ENCODE data around the gene C6orf132. TPM values are rescaled to one million over a fixed set of nuclear protein-coding genes. Genes with fewer than 3 reads are reported as not detected.
A peak's percentile ranks its signal among the peaks of the same experiment; 100 is the strongest.

C6orf132 gene
- total and polyA plus RNA-seq, 9 of the 15 experiments (the other 6 are each of a cell fraction or from before 2014, with no cell fraction given): 0.06 to 0.35 (median 0.14) TPM

DNA sequence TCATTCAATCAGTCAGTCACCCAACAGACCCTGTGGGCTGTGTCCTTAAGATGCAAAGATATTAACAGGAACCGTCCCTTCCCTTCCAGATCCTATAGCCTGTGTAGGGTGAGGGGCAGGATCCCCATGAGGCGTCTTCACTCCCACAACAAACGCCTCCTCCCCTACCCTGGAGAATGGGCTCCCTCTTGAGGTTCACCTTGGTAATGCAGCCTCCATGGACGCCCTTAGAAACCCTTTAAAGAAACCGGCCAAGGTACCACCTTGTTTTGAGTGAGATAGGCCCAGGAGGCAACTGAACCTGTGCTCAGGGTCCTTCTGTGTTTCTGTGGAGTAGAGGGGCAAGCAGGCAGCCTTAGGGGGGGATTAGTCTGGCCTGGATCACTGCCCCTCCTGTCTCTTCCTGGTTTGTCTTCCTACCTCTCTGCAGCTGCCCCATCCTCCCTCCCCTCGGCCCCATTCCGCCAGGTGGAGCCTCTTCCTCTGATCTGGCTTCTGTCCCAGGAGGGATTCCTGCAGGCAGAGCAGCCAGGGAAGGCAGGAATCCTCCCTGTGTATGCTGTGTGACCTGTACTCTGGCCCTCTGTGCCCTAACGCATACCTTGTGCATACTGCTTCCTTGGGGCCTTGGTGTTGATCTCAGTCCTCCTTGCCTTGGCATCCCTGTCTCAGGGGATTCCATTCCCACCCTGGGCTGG is 24.2 kb upstream of the C6orf132 start (continued):
- TF ChIP-seq ATF1 (CRISPR knock-in tag; IDR thresholded peaks at IDR 0.05): no peak
- 0 out of 2 replicates have a peak, but pooled peaks have one; percentile 19 for TF ChIP-seq ATF1 (tag; IDR thresholded peaks at IDR 0.05)
- no peak for TF ChIP-seq THRAP3 (IDR thresholded peaks at IDR 0.05; ENCODE audit: borderline replicate concordance)
- TF ChIP-seq MTA3 (IDR thresholded peaks at IDR 0.05; ENCODE audit: borderline replicate concordance): peak; percentile 86; the same call in 1 of the 2 replicates
- 0 out of 2 replicates have a peak, but pooled peaks have one; percentile 26 for TF ChIP-seq FOXP1 (CRISPR knock-in tag; IDR thresholded peaks at IDR 0.05)
- no peak for TF ChIP-seq RFX5 (IDR thresholded peaks at IDR 0.05; ENCODE audit: low read depth, low read length)
- TF ChIP-seq MCM2 (IDR thresholded peaks at IDR 0.05; ENCODE audit: low read depth): no peak
- peak; percentile 64; the same call in 1 of the 2 replicates for TF ChIP-seq SMARCA5 (IDR thresholded peaks at IDR 0.05)
- 0 out of 2 replicates have a peak, but pooled peaks have one; percentile 37 for TF ChIP-seq NBN (IDR thresholded peaks at IDR 0.05; ENCODE audit: low read depth)
- TF ChIP-seq, protein P1, sequence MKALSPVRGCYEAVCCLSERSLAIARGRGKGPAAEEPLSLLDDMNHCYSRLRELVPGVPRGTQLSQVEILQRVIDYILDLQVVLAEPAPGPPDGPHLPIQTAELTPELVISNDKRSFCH (CRISPR knock-in tag; IDR thresholded peaks at IDR 0.05): no peak
- TF ChIP-seq, protein P1 (tag; IDR thresholded peaks at IDR 0.05): peak; percentile 78; the same call in 1 of the 2 replicates
- TF ChIP-seq, protein P2, sequence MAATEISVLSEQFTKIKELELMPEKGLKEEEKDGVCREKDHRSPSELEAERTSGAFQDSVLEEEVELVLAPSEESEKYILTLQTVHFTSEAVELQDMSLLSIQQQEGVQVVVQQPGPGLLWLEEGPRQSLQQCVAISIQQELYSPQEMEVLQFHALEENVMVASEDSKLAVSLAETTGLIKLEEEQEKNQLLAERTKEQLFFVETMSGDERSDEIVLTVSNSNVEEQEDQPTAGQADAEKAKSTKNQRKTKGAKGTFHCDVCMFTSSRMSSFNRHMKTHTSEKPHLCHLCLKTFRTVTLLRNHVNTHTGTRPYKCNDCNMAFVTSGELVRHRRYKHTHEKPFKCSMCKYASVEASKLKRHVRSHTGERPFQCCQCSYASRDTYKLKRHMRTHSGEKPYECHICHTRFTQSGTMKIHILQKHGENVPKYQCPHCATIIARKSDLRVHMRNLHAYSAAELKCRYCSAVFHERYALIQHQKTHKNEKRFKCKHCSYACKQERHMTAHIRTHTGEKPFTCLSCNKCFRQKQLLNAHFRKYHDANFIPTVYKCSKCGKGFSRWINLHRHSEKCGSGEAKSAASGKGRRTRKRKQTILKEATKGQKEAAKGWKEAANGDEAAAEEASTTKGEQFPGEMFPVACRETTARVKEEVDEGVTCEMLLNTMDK (IDR thresholded peaks at IDR 0.05; ENCODE audit: borderline replicate concordance, insufficient read depth, low read depth, low read length, poor library complexity, severe bottlenecking): peak; percentile 75
- peak; percentile 25; the same call in 1 of the 2 replicates for TF ChIP-seq JUN (IDR thresholded peaks at IDR 0.05; ENCODE audit: borderline replicate concordance, low read depth, low read length)
- TF ChIP-seq JUN (CRISPR knock-in tag; IDR thresholded peaks at IDR 0.05; ENCODE audit: borderline replicate concordance): no peak
- TF ChIP-seq, protein P3, sequence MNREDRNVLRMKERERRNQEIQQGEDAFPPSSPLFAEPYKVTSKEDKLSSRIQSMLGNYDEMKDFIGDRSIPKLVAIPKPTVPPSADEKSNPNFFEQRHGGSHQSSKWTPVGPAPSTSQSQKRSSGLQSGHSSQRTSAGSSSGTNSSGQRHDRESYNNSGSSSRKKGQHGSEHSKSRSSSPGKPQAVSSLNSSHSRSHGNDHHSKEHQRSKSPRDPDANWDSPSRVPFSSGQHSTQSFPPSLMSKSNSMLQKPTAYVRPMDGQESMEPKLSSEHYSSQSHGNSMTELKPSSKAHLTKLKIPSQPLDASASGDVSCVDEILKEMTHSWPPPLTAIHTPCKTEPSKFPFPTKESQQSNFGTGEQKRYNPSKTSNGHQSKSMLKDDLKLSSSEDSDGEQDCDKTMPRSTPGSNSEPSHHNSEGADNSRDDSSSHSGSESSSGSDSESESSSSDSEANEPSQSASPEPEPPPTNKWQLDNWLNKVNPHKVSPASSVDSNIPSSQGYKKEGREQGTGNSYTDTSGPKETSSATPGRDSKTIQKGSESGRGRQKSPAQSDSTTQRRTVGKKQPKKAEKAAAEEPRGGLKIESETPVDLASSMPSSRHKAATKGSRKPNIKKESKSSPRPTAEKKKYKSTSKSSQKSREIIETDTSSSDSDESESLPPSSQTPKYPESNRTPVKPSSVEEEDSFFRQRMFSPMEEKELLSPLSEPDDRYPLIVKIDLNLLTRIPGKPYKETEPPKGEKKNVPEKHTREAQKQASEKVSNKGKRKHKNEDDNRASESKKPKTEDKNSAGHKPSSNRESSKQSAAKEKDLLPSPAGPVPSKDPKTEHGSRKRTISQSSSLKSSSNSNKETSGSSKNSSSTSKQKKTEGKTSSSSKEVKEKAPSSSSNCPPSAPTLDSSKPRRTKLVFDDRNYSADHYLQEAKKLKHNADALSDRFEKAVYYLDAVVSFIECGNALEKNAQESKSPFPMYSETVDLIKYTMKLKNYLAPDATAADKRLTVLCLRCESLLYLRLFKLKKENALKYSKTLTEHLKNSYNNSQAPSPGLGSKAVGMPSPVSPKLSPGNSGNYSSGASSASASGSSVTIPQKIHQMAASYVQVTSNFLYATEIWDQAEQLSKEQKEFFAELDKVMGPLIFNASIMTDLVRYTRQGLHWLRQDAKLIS (CRISPR knock-in tag; IDR thresholded peaks at IDR 0.05): 0 out of 2 replicates have a peak, but pooled peaks have one; percentile 31
- no peak for TF ChIP-seq RBM14 (IDR thresholded peaks at IDR 0.05; ENCODE audit: borderline replicate concordance, insufficient read depth, low read depth, low read length)
- no peak for TF ChIP-seq CREM (IDR thresholded peaks at IDR 0.05; ENCODE audit: low read depth)

All from K562 (cell line).